ENCODE results near the gene TNIK. TPM values are rescaled to one million over a fixed set of nuclear protein-coding genes. Genes with fewer than 3 reads are reported as not detected.

TNIK gene
- 0.62 and 5.5 TPM in 2 replicates for total RNA-seq (2014; rRNA removed; shearing (Covaris generic))

DNA sequence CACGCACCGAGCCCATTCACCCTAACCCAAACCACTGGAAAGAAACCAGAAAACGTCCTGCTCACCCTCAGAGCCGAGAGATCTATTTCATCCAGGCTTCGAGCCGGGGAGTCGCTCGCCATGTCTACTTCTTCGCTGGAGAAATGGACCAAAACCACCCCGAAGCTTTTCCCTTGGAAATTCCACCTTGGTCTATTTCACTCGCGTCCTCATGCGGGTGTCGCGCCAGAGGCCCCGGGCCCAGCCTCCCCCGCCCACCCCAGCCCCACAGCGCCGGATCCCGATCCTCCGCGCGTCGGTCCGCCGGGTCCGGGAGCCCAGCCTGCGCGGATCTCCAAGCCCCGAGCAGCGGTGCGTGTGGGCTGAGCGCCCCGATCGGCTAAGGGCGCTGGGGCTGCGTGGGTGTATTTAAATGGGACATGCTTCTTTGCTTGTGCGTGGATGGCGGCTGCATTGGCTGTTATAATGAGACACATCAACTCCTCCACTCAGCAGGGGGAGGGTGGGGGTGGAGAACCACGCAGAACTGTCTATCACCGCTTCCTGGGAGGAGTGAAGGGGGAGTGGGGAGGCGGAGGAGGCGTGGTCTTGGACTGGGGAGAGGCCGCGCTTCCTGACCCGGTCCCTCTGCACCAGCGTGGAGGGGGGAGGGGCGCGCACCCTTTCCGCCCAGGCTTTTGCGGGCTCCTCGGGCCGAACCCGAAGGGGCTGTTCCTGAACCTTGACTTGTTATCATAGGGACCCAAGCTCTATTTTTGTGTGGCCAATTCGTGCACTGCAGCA is at the start of gene TNIK:
TSS of gene TNIK (minus strand) at position 464 of the 783 bp plus-strand sequence. CDS start at position 122, 342 bp downstream.
- peak; percentile 84 for DNase-seq (ENCODE audit: low spot score)

DNA sequence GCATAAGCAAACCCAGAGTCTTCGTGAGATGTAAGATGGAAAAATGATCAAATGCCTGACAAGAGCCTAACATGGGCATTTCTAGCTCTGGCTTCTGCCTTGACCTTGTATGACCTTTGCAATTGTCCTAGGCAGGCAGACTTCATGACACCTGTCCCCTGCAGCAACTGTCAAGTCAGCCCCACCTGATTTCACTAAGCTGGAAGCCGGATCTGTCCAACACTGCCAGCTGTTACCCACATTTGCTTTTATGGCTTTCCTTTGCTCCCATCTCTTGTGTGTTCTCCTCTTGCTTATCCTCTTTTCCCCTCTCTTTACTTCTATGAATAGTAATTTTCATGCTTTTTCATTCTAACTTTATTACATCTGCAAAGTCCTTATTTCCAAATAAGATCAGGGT is 48.5 kb upstream of the TNIK start:
- no peak for DNase-seq (ENCODE audit: low spot score)

DNA sequence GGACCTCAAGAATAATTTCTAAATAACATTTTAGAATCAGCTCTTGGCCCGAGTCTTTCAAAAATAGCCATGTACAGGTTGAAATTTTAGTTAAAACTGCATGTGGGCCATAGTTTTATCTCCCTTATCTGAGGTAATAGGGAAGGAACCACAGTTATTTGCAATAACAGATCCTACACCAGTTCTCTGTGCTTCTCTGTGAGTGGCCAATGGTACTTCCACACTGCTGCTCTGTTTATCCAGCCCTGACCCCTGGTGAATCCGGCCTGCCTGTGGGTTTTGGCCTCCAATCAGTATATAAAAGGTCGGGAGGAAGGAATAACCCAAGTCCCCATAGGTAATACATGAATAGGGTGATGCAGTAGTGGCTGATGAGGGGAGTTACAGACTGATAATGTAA is 48.0 kb upstream of the TNIK start:
- DNase-seq (ENCODE audit: low spot score), result no peak

DNA sequence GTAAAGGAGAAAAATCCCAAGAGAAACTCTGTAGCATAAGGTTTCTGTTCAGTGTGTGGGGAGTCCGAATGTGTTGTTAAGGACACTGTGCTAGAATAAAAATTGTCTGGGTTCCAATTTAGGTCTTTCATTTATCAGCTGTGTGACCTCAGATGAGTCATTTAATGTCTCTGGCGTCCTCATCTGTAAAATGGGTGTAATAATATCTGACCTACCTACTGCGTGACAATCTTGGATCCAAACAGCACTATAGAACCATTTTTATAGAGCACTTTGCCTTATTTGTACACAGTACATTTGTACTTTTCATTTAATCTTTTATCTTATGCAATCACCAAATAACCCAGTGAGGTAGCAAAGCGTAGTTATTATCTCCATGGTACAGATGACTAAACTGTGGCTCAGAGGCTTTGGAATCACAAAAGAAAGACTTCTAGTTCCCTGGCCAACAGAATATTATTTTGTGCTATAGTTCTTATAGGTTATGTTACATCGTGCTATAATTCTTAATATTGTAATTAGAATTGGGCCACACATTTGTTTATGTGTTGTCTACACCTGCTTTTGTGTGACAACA is 46.6 kb upstream of the TNIK start:
- DNase-seq (ENCODE audit: low spot score), result no peak

DNA sequence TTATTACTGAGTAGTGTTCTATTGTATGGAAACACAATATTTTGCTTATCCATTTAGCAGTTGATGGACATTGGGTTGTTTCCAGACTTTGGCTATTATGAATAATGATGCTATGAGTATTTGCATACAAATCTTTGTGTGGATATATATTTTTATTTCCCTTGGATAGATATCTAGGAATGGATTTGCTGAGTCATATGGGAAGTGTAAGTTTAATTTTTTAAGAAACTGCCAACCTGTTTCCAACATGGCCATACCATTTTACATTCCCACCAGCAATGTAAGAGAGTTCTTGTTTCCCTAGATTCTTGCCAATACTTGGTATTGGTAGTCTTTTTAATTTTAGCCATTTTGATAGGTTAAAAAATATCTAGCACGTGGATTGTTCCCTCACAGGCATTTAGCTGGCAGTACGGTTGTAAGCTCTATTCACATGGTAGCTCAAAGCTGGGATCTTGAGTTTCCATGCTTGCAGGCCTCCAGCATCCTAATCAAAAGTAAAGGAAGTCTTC is 45.7 kb upstream of the TNIK start:
- no peak for DNase-seq (ENCODE audit: low spot score)

DNA sequence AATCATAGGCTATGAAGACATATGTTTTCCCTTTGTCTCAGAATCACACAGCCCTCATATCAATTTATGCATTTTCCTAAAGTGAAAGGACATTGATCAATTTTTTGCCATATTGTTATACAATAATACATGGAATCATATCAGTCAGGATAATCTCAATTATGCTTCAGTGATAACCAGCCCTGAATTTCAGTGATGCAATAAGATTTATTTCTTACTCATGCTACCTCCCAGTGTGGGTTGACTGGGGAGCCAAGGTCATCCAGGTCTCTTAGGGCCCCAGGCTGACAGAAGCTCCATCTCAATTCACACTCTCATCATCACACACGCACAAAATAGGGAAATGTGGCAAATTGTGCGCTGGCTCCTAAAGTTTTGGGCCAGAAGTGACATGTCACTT is 44.2 kb upstream of the TNIK start:
- no peak for DNase-seq (ENCODE audit: low spot score)

DNA sequence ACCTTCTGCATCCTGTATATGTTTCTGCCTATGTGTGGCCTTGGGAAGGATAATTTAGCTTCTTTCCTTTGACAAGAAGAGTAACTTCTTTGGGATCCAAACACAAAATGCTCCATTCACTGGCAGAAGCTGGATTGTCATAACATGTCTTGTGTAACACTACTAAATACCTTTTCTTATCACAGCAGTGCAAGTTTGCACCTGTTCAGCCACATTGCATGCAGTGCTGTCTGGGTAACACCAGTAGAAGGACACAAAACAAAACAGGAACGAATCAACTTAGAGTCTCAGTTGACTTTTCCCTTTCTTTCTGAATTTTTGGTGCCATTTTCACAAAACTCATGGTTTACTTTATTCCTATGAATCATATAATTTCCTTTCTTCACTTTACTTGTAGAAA is 43.6 kb upstream of the TNIK start:
- no peak for DNase-seq (ENCODE audit: low spot score)

DNA sequence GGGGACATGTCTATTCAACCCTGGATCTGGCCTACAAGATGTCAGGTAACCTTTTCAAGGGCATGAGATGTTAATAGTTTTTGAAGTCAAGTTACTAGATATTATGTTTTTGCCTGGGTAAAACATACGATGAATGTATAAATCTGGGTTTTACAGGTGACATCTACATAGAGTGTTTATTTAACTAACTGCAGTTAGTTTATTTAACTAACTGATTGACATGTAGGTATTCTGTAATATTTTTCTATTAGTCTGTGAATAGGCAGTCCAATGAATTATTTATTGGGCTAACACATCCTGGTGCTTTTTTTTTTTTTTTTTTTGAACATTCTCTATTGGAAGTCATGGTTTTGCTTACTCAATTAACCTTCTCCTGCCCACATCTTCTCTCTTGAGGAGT is 38.7 kb upstream of the TNIK start:
- DNase-seq (ENCODE audit: low spot score), result no peak

DNA sequence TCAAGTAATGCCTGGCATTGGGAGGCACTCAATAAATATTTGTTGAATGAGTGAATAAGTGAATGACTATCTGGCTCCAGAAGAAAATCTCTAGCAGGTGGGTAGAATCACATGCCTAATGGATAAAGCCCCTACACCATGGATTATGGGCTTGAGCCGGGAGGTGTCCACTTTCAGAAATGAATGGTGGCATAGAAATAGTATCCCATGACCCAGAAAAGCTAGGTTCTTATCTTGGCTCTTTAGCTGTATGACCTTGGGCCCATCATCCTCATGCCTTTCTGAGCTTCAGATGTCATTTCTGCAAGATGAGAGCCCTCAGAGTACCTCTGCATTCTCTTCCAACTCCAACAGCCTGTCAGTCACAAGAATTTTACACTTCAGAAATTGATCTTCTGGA is 37.3 kb upstream of the TNIK start:
- DNase-seq (ENCODE audit: low spot score), result no peak

DNA sequence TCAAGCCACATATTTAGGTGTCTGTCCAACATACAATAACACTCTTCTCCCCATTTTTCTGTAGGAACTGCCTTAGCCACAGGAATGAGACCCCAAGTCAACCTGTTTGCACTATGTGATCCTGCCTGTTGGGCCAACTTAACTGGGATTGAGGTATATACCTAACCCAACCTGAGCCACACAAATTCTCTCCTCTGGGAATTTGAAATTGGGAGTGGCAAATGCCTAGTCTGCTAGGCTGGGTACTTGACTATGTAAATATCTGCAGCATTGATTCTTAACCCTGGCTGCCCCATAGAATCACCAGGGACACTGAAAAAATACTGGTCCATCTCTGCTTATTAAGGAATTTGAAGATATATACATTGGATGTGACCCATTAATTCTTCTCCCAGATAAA is 35.2 kb upstream of the TNIK start:
- DNase-seq (ENCODE audit: low spot score), result no peak

DNA sequence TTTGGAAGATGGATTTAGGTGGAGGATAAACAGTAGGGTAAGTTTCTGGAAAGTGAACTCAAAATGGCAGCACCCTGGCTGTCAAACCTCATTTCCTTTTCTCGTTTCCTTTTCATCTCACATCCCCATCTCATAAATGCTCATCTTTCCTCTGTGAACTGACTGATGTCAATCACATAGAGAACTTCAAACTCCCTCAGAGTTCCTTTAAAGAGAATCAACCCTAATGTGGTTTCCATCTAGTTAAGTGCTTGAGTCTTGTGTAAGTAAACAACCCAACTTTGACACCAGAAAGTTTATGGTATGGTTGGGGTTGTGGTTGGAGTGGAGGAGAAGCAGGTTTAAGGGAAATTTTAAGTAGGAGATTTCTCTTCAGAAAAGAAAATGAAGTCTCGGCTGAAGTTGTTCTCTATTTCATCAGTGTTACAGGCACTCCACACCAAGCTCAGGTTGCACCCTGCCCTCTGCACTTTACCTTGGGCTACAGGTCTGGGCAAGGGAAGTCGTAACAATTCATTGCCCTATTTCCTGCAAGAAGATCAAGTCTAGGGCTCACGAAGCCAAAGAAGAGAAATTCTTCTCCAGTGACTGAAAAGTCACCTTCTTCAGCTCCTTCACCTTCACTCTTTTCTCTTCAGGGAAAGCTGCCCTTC is 34.4 kb upstream of the TNIK start:
- no peak for DNase-seq (ENCODE audit: low spot score)

DNA sequence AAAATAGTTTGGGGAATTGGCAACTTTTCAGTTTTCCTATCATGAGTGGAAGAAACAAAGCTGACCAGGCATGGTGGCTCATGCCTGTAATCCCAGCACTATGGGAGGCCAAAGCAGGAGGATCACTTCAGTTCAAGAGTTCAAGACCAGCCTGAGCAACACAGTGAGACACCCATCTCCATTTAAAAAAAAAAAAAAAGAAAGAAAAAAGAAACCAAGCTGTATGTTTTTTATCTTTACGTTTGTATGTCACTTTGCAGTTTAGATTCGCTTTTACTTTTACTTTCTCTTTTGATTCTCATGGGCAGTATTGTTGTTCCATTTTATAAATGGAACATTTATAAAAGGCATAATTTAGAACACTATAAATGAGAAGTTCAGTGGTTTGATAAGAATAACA is 31.2 kb upstream of the TNIK start:
- no peak for DNase-seq (ENCODE audit: low spot score)

DNA sequence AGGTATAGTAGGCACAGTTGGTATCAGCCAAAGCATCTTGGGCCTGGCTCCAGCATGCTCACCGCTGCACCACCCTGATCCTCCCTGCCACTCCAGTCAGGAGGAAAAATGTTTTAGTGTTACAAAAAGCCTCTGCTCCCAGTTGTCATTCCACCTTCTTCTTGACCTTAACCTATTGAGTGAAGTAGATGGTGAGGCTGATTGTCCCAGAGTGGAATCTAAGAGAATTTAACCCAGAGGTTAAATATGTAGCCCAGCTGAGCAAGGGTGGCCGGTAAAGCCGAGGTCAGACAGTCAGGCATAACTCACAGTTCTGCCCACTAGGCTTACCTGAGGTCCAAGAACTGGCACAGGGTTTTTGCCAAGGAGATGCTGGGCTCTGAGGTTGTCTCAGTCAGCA is 30.7 kb upstream of the TNIK start:
- no peak for DNase-seq (ENCODE audit: low spot score)

DNA sequence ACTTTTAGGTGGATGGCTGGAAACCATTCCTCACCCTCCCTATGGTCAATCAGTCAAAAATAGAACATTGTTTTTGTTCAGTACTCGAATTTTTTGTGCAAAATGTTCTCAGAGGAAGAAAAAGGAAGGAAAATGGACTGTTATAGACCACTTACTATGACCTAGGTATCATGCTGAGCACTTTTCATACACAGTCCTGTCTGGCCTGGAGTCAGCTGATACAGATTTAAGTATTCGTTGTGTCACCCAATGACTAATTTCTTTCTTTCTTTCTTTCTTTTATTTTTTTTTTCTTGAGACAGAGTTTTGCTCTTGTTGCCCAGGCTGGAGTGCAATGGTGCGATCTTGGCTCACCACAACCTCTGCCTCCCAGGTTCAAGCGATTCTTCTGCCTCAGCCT is 29.1 kb upstream of the TNIK start:
- no peak for DNase-seq (ENCODE audit: low spot score)

DNA sequence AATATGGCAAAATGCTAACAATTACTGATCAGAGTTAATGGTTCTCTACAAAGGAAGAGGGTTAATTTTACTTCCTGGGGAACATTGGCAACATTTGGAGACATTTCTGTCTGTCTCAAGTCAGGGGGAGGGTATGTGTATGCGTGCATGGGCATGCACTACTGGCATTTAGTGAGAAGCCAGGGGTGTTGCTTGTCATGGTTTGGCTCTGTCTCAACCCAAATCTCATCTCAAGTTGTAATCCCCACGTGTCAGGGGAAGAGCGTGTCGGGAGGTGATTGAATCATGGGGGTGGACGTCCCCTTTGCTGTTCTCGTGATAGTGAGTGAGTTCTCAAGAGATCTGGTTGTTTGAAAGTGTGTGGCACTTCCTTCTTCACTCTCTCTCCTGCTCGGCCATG is 28.3 kb upstream of the TNIK start:
- no peak for DNase-seq (ENCODE audit: low spot score)

DNA sequence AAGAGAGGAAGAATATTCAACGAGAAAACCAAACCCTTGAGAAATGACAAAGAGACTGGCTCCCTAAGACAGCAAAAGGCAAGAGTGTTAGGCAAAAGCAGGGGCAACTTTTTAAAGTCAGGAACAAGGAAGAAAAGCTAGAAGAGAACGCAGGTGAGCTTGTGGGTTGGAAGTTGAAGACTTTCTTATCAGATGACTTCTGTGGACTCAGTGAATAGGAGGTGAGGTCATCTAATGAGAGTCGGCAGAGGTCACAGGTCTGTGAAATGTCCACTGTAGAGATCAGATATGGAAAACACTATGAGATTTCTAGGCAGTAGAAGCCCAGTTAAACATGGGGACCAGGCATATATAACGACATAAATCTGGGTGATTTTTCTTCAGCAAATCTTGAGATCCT is 27.2 kb upstream of the TNIK start:
- no peak for DNase-seq (ENCODE audit: low spot score)

DNA sequence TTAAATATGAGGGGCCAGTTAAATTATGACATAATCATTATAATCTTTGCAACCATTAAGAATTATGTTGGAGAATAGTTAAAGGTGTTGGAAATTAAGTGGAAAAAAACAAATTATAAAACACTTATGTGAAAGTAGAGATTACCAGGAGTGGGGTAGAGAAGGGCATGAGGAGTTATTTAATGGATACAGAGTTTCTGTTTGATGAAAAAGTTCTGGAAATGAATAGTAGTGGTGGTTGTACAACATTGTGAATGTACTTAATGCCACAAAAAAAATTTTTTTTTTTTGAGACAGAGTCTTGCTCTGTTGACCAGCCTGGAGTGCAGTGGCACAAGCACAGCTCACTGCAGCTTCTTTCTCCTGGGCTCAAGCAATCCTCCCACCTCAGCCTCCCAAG is 25.1 kb upstream of the TNIK start:
- DNase-seq (ENCODE audit: low spot score), result no peak

DNA sequence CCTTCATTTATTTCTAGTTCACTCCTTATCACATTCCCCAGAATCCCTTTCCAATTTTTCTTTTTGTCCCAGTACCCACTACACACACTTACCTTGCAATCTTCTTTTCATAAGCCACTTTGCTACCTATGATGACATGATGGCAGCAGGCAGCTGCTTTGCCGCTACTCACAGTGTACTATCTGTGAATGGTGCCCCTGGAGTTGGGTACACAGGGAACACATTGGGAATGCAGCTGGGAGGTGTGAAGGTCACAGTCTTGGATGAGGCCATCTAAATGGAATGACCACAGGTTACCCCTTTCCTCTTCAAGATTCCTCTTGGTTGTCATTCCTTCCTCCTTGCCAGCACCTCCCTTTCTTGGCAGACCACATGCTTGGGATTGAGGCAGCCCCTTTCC is 20.8 kb upstream of the TNIK start:
- no peak for DNase-seq (ENCODE audit: low spot score)

DNA sequence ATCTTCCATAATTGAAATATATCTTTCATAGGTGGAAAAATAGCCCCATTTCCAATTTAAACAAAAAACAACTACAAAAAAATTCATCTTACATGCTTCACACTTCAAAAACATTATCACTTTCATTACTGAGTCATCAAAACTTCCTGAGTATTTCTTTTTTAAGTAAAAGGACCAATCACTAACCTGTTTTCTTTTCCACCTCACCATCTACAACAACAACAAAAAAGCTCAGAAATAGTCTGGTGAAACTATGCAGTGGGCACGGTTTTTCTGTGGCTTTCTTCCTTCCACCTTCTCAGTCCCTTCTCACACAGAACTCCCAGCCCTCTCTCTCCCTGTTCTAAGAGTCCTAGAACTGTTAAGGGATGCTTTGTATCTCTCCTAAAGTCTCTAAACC is 20.3 kb upstream of the TNIK start:
- no peak for DNase-seq (ENCODE audit: low spot score)

DNA sequence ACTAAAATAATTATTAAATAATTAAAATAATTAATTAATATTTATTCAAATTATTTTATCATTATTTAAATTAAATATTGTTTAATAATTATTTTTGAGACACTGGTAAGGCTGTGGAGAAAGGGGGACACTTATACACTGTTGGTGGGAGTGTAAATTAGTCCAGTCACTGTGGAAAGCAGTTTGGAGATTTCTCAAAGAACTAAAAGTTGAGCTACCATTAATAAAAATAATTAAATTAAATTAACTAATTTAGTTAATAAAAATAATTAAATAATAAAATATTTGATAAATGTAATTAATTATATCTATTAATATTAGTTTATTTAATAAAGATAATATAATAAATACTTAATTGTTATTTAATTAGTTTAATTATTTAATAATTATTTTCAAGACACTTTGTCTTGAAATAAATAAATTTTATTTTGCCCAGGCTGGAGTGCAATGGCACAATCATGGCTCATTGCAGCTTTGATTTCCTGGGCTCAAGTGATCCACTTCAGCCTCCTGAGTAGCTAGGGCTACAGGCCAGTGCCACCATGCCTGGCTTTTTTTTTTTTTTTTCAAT is 16.4 kb upstream of the TNIK start:
- no peak for DNase-seq (ENCODE audit: low spot score)

DNA sequence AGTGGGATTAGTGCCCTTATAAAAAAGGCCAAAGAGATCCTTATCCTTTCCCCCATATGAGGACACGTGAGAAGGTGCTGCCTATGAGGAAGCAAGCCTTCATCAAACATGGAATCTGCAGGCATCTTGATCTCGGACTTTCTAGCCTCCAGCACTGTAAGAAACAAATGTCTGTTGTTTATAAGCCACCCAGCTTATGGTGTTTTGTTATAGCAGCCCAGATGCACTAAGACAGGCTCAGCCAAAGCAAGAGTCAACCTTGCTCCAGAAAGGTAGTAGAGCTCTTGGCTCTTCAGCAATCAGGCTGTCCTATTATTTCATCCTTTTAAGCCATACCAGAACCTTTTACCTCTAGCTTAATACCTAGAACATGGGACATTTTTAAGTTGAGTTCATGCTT is 12.3 kb upstream of the TNIK start:
- no peak for DNase-seq (ENCODE audit: low spot score)

DNA sequence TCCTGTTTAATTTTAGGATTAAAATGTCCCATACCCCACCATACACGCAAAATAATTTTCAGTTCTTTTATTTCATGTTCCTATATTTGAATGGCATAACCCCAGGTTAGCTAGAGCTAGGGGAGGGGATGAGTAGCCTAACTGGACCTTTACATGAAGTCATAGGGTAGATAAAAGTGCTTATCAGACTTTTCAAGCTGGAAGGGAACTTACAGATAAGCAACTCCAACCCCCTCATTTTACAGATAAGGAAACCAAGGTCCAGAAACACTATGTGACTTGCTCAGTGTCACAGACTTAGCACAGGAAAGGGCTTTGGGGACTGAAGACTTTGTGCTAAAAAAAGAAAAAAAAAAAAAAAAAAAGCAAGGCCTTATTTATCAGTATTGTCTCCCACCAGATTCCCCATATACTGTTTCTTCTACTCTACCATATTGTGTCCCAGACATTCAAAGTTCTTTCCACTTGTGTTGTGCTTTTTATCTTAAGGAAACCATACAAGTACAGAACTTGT is 10.6 kb upstream of the TNIK start:
- no peak for DNase-seq (ENCODE audit: low spot score)

DNA sequence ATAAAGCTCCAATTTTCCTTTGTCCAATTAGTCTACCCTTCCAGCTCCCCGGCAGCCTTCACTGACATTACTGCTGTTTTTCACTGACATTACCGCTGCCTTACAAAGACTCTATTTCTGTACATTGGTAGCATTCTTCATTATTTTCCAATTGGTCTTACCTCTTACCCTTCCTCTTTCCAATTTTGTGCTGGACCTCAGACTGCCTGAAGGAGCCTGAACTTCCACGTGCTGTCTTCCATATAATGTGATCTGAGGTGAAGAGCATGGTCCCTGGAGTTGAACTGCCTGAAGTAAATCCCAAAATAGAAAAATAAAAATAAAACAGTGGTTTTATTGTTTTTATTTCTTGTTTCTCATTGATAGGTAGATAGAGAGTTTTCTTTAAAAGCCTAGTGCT is 9.2 kb upstream of the TNIK start:
- no peak for DNase-seq (ENCODE audit: low spot score)

All from H4 (cell line).